Activated CD4-positive, alpha-beta T cell treated with anti-CD3 and anti-CD28 coated beads, Interleukin-2, amount 50 U/mL, for 4 hours (primary cell): ENCODE results near the gene AMN.

Source experiments
- DNase-seq, 2 experiments: peaks; one replicate each; pipeline ENCODE4 v3.0.0-alpha.2; 2020

The AMN gene

GRCh38 chr14:102899516-102899900 lies 23.0 kb upstream of the AMN start:
- no peak for DNase-seq

GRCh38 chr14:102900631-102901571 lies 21.6 kb upstream of the AMN start:
- DNase-seq = no peak

- no peak for DNase-seq
These were observed 20.8 kb upstream of the AMN start for GRCh38 chr14:102901633-102902032.

GRCh38 chr14:102902086-102902485 lies 20.4 kb upstream of the AMN start:
- DNase-seq = no peak

GRCh38 chr14:102902523-102903247 lies 19.8 kb upstream of the AMN start:
- no peak for DNase-seq

GRCh38 chr14:102903248-102903888 lies 19.1 kb upstream of the AMN start:
- no peak for DNase-seq

- no peak for DNase-seq
These were observed 18.5 kb upstream of the AMN start for GRCh38 chr14:102903889-102904512.

GRCh38 chr14:102905116-102906108 lies 17.1 kb upstream of the AMN start:
- no peak for DNase-seq

GRCh38 chr14:102906616-102907302 lies 15.7 kb upstream of the AMN start:
- DNase-seq = no peak

GRCh38 chr14:102907303-102907844 lies 15.1 kb upstream of the AMN start:
- DNase-seq = no peak

GRCh38 chr14:102907980-102908730 lies 14.3 kb upstream of the AMN start:
- no peak for DNase-seq

GRCh38 chr14:102908766-102909455 lies 13.6 kb upstream of the AMN start:
- DNase-seq = no peak

GRCh38 chr14:102909462-102909861 lies 13.0 kb upstream of the AMN start:
- no peak for DNase-seq

GRCh38 chr14:102909911-102910310 lies 12.6 kb upstream of the AMN start:
- DNase-seq = no peak

GRCh38 chr14:102910442-102910841 lies 12.0 kb upstream of the AMN start:
- DNase-seq = no peak

GRCh38 chr14:102911541-102911951 lies 10.9 kb upstream of the AMN start:
- no peak for DNase-seq

GRCh38 chr14:102911991-102912761 lies 10.3 kb upstream of the AMN start:
- no peak for DNase-seq

- no peak for DNase-seq
These were observed 8.9 kb upstream of the AMN start for GRCh38 chr14:102913341-102914211.
